ENCODE measurements around the gene SEC11A.

GRCh38 chr15:84736375-84736774 lies 20.4 kb upstream of the SEC11A start:
- TF ChIP-seq CTCF (IDR thresholded peaks at IDR 0.05; ENCODE audit: insufficient read depth, low read length, poor library complexity, severe bottlenecking) (no peak), EZH2phosphoT487 (conservative IDR thresholded peaks at IDR 0.05; ENCODE audit: low read length) (no peak)

Data from SU-DHL-6 (cell line).